MG63 (cell line): ENCODE results near the gene ZDHHC4. TPM values are rescaled to one million over a fixed set of nuclear protein-coding genes. Genes with fewer than 3 reads are reported as not detected.

Source experiments
- total RNA-seq: library from RNA; depleted of rRNA; stranded (reverse); fragments of >200 nt; shearing (Covaris generic); gene quantifications from 2 replicates; pipeline ENCODE4 v1.2.3, GENCODE V29; 2014; ENCODE audit warnings: low replicate concordance; rRNA removed

ZDHHC4 gene
- total RNA-seq, 1 experiment from 2014 or later: 39.2 TPM

Other genes starting within 250 kb of the ZDHHC4 start
- 19.8 and 44.1 TPM in 2 replicates for gene FAM220A, start 228.5 kb upstream of the ZDHHC4 start, total RNA-seq
- gene RAC1, start 202.9 kb upstream of the ZDHHC4 start, total RNA-seq: 20.8 and 31.9 TPM in 2 replicates
- 15.6 and 59.1 TPM in 2 replicates for gene DAGLB, start 129.5 kb upstream of the ZDHHC4 start, total RNA-seq
- 200 and 249 TPM in 2 replicates for gene KDELR2, start 93.3 kb upstream of the ZDHHC4 start, total RNA-seq
- gene GRID2IP, start 26.0 kb upstream of the ZDHHC4 start, total RNA-seq: not detected in 2 replicates
- gene INTS15, start 12.6 kb downstream of the ZDHHC4 start, total RNA-seq: 8.6 and 16.2 TPM in 2 replicates
- 23.6 and 27.1 TPM in 2 replicates for gene ZNF853, start 38.2 kb downstream of the ZDHHC4 start, total RNA-seq
- 7.6 and 17.1 TPM in 2 replicates for gene ZNF316, start 59.9 kb downstream of the ZDHHC4 start, total RNA-seq
- gene ZNF12, start 129.5 kb downstream of the ZDHHC4 start, total RNA-seq: 7.1 and 8.0 TPM in 2 replicates
- 0.20 TPM in 1 of 2 replicates, not detected in the other for gene RSPH10B2, start 176.6 kb downstream of the ZDHHC4 start, total RNA-seq
- gene CCZ1B, start 248.8 kb downstream of the ZDHHC4 start, total RNA-seq: 5.8 and 15.5 TPM in 2 replicates